ENCODE measurements around the gene HECTD2.

DNA sequence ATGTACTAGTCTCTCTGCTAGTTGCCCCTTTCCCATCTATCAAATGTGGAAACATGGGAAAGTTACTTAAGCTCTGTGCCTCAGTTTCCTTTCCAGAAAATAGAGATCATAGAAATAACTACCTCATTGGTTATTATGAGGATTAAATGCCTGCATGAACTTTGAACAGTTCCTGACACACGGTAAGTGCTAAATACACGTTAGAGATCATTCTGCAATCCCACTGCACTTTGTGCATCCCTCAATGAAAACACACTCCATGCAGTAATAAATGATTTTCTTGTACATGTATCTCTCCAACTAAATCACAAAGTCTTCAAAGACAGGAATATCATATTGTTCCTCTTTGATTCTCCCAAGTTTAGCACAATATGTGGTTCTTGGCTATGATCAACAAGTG lies 149.6 kb downstream of the HECTD2 start:
- TF ChIP-seq POLR2A (IDR thresholded peaks at IDR 0.05): no peak
- TF ChIP-seq, protein P1, sequence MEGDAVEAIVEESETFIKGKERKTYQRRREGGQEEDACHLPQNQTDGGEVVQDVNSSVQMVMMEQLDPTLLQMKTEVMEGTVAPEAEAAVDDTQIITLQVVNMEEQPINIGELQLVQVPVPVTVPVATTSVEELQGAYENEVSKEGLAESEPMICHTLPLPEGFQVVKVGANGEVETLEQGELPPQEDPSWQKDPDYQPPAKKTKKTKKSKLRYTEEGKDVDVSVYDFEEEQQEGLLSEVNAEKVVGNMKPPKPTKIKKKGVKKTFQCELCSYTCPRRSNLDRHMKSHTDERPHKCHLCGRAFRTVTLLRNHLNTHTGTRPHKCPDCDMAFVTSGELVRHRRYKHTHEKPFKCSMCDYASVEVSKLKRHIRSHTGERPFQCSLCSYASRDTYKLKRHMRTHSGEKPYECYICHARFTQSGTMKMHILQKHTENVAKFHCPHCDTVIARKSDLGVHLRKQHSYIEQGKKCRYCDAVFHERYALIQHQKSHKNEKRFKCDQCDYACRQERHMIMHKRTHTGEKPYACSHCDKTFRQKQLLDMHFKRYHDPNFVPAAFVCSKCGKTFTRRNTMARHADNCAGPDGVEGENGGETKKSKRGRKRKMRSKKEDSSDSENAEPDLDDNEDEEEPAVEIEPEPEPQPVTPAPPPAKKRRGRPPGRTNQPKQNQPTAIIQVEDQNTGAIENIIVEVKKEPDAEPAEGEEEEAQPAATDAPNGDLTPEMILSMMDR (IDR thresholded peaks at IDR 0.05): no peak

Measured in lower leg skin (tissue), 3 donors.